K562 (cell line): ENCODE data around the gene C10orf105.

Experiments used
- ARHGAP35 ChIP-seq: fragments of 450-650 bp; IDR thresholded peaks from 2 replicates; pipeline ENCODE4 v1.6.1; 2018; ENCODE audit not compliant: partially characterized antibody
- BRCA1 ChIP-seq, 2 experiments: fragments of 450-650 bp in 1 of 2; sonication (generic) in 1 of 2; formaldehyde crosslinking in 1 of 2; IDR thresholded peaks; 2 replicates each; pipeline versions ENCODE4 v1.5.0 to v1.6.1; 2017 to 2020; ENCODE audit warnings: mild to moderate bottlenecking in 1 of 2, missing genetic modification reagents in 1 of 2
- HNRNPL ChIP-seq: fragments of 200-400 bp; formaldehyde crosslinking; IDR thresholded peaks from 2 replicates; pipeline ENCODE4 v1.6.1; 2017; ENCODE audit warnings: low read depth, mild to moderate bottlenecking, low read length
- IRF2 ChIP-seq: sonication (generic); formaldehyde crosslinking; IDR thresholded peaks from 2 replicates; pipeline ENCODE4 v1.8.1; 2022; ENCODE audit warnings: mild to moderate bottlenecking, missing genetic modification reagents
- POLR2AphosphoS2 ChIP-seq: IDR thresholded peaks from 2 replicates; pipeline ENCODE4 v1.6.1; 2012; ENCODE audit warnings: low read length, improper control_type of control experiment
- RAD21 ChIP-seq, 2 experiments: fragments of 250-450 bp in 1 of 2; fragments of 450-650 bp in 1 of 2; sonication (Bioruptor Pico) in 1 of 2; formaldehyde crosslinking in 1 of 2; IDR thresholded peaks in 1 of 2; conservative IDR thresholded peaks in 1 of 2; 2 replicates each; pipeline versions ENCODE4 v1.4.0 to v1.8.0; 2020 to 2022; ENCODE audit warnings: mild to moderate bottlenecking in 2 of 2, moderate library complexity in 1 of 2
- SREBF2 ChIP-seq: sonication (generic); formaldehyde crosslinking; IDR thresholded peaks from 2 replicates; pipeline ENCODE4 v1.4.0; 2020; ENCODE audit warnings: mild to moderate bottlenecking, missing genetic modification reagents
- U2AF2 ChIP-seq: fragments of 200-400 bp; formaldehyde crosslinking; optimal IDR thresholded peaks from 2 replicates; pipeline ENCODE3; 2017; ENCODE audit warnings: low read depth, mild to moderate bottlenecking, low read length
- ZNF75A ChIP-seq: fragments of 450-650 bp; formaldehyde crosslinking; IDR thresholded peaks from 2 replicates; pipeline ENCODE4 v1.4.0; 2020; ENCODE audit warnings: mild to moderate bottlenecking
- TF ChIP-seq, protein P1 (sequence below), 3 experiments: IDR thresholded peaks in 2 of 3; conservative IDR thresholded peaks in 1 of 3; 2 replicates each; pipeline ENCODE4 v1.5.1; 2011 to 2012; ENCODE audit warnings: low read length in 3 of 3, mild to moderate bottlenecking in 3 of 3, control low read depth in 2 of 3, improper control_type of control experiment in 1 of 3, inconsistent platforms in 1 of 3, low read depth in 1 of 3, mixed read lengths in 1 of 3, moderate library complexity in 1 of 3; ENCODE audit not compliant: insufficient read depth in 2 of 3
- TF ChIP-seq, protein P2 (sequence below), 2 experiments: fragments of 450-650 bp in 1 of 2; sonication (generic) in 1 of 2; formaldehyde crosslinking in 1 of 2; IDR thresholded peaks; 2 replicates each; pipeline versions ENCODE4 v1.7.1 to v1.9.0; 2016 to 2022; ENCODE audit warnings: inconsistent platforms in 1 of 2, mild to moderate bottlenecking in 1 of 2, missing genetic modification reagents in 1 of 2
- TF ChIP-seq, protein P3 (sequence below): sonication (generic); formaldehyde crosslinking; IDR thresholded peaks from 2 replicates; pipeline ENCODE4 v1.8.0; 2023; ENCODE audit warnings: mild to moderate bottlenecking, missing genetic modification reagents
- TF ChIP-seq, protein P4 (sequence below): fragments of 450-650 bp; IDR thresholded peaks from 2 replicates; pipeline ENCODE4 v1.7.1; 2018; ENCODE audit warnings: mild to moderate bottlenecking, low read depth; ENCODE audit not compliant: partially characterized antibody

DNA sequence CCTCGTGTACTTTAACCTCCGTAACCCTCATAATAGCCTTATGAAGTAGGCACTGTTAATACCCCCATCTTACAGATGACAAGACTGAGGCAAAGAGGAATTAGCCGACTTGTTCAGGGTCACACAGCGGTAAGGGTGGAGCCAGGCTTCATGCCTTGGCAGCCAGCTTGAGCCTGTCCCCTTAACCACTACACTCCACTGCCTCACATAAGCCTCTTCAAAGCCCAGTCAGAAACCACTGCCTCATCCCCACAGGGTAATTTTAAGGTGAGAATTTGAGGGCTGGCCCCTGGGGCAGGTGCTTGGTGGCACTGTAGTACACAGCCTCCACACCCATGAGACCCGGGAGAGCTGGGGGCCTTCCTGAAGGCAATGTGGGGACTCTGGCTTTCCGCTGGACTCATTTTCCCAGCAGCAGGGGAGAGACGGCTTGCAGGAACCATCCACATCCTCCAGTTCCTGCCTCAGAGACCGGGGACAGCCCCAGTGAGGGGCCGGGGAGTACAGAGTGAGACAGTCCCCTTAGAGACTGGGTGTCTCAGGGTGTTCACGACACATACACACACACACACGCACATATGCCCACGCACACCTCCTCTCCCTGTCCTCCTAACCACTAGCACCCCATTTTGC, 7.6 kb upstream of the C10orf105 start:
- TF ChIP-seq, protein P1, sequence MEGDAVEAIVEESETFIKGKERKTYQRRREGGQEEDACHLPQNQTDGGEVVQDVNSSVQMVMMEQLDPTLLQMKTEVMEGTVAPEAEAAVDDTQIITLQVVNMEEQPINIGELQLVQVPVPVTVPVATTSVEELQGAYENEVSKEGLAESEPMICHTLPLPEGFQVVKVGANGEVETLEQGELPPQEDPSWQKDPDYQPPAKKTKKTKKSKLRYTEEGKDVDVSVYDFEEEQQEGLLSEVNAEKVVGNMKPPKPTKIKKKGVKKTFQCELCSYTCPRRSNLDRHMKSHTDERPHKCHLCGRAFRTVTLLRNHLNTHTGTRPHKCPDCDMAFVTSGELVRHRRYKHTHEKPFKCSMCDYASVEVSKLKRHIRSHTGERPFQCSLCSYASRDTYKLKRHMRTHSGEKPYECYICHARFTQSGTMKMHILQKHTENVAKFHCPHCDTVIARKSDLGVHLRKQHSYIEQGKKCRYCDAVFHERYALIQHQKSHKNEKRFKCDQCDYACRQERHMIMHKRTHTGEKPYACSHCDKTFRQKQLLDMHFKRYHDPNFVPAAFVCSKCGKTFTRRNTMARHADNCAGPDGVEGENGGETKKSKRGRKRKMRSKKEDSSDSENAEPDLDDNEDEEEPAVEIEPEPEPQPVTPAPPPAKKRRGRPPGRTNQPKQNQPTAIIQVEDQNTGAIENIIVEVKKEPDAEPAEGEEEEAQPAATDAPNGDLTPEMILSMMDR (IDR thresholded peaks at IDR 0.05 in 2 of 3, conservative IDR thresholded peaks at IDR 0.05 in 1 of 3; ENCODE audit: insufficient read depth in 2 of 3, low read depth in 1 of 3, low read length in 3 of 3), result no peak
- no peak for TF ChIP-seq ZNF75A (CRISPR knock-in tag)
- TF ChIP-seq, protein P2, sequence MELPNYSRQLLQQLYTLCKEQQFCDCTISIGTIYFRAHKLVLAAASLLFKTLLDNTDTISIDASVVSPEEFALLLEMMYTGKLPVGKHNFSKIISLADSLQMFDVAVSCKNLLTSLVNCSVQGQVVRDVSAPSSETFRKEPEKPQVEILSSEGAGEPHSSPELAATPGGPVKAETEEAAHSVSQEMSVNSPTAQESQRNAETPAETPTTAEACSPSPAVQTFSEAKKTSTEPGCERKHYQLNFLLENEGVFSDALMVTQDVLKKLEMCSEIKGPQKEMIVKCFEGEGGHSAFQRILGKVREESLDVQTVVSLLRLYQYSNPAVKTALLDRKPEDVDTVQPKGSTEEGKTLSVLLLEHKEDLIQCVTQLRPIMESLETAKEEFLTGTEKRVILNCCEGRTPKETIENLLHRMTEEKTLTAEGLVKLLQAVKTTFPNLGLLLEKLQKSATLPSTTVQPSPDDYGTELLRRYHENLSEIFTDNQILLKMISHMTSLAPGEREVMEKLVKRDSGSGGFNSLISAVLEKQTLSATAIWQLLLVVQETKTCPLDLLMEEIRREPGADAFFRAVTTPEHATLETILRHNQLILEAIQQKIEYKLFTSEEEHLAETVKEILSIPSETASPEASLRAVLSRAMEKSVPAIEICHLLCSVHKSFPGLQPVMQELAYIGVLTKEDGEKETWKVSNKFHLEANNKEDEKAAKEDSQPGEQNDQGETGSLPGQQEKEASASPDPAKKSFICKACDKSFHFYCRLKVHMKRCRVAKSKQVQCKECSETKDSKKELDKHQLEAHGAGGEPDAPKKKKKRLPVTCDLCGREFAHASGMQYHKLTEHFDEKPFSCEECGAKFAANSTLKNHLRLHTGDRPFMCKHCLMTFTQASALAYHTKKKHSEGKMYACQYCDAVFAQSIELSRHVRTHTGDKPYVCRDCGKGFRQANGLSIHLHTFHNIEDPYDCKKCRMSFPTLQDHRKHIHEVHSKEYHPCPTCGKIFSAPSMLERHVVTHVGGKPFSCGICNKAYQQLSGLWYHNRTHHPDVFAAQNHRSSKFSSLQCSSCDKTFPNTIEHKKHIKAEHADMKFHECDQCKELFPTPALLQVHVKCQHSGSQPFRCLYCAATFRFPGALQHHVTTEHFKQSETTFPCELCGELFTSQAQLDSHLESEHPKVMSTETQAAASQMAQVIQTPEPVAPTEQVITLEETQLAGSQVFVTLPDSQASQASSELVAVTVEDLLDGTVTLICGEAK (IDR thresholded peaks at IDR 0.05), result no peak
- TF ChIP-seq, protein P2 (CRISPR knock-in tag; IDR thresholded peaks at IDR 0.05), result no peak
- no peak for TF ChIP-seq IRF2 (CRISPR knock-in tag)
- no peak for TF ChIP-seq HNRNPL
- TF ChIP-seq ARHGAP35, result no peak
- no peak for TF ChIP-seq U2AF2
- no peak for TF ChIP-seq RAD21 (CRISPR knock-in tag; conservative IDR thresholded peaks at IDR 0.05 in 1 of 2, IDR thresholded peaks at IDR 0.05 in 1 of 2)
- TF ChIP-seq, protein P3, sequence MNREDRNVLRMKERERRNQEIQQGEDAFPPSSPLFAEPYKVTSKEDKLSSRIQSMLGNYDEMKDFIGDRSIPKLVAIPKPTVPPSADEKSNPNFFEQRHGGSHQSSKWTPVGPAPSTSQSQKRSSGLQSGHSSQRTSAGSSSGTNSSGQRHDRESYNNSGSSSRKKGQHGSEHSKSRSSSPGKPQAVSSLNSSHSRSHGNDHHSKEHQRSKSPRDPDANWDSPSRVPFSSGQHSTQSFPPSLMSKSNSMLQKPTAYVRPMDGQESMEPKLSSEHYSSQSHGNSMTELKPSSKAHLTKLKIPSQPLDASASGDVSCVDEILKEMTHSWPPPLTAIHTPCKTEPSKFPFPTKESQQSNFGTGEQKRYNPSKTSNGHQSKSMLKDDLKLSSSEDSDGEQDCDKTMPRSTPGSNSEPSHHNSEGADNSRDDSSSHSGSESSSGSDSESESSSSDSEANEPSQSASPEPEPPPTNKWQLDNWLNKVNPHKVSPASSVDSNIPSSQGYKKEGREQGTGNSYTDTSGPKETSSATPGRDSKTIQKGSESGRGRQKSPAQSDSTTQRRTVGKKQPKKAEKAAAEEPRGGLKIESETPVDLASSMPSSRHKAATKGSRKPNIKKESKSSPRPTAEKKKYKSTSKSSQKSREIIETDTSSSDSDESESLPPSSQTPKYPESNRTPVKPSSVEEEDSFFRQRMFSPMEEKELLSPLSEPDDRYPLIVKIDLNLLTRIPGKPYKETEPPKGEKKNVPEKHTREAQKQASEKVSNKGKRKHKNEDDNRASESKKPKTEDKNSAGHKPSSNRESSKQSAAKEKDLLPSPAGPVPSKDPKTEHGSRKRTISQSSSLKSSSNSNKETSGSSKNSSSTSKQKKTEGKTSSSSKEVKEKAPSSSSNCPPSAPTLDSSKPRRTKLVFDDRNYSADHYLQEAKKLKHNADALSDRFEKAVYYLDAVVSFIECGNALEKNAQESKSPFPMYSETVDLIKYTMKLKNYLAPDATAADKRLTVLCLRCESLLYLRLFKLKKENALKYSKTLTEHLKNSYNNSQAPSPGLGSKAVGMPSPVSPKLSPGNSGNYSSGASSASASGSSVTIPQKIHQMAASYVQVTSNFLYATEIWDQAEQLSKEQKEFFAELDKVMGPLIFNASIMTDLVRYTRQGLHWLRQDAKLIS, result no peak
- TF ChIP-seq, protein P4, sequence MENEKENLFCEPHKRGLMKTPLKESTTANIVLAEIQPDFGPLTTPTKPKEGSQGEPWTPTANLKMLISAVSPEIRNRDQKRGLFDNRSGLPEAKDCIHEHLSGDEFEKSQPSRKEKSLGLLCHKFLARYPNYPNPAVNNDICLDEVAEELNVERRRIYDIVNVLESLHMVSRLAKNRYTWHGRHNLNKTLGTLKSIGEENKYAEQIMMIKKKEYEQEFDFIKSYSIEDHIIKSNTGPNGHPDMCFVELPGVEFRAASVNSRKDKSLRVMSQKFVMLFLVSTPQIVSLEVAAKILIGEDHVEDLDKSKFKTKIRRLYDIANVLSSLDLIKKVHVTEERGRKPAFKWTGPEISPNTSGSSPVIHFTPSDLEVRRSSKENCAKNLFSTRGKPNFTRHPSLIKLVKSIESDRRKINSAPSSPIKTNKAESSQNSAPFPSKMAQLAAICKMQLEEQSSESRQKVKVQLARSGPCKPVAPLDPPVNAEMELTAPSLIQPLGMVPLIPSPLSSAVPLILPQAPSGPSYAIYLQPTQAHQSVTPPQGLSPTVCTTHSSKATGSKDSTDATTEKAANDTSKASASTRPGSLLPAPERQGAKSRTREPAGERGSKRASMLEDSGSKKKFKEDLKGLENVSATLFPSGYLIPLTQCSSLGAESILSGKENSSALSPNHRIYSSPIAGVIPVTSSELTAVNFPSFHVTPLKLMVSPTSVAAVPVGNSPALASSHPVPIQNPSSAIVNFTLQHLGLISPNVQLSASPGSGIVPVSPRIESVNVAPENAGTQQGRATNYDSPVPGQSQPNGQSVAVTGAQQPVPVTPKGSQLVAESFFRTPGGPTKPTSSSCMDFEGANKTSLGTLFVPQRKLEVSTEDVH, result no peak
- no peak for TF ChIP-seq BRCA1 (IDR thresholded peaks at IDR 0.05)
- no peak for TF ChIP-seq BRCA1 (CRISPR knock-in tag; IDR thresholded peaks at IDR 0.05)
- no peak for TF ChIP-seq SREBF2 (CRISPR knock-in tag)
- no peak for TF ChIP-seq POLR2AphosphoS2
